Measurements from ENCODE around the gene TENM3. TPM values are rescaled to one million over a fixed set of nuclear protein-coding genes. Genes with fewer than 3 reads are reported as not detected.

The TENM3 gene
- total RNA-seq, 4 donors from 2014 or later = 19.7 to 47.2 (median 33.0) TPM

- DNase-seq (ENCODE audit: low spot score) (no peak), ATAC-seq (ENCODE audit: low FRiP score) (no peak)
- no peak for TF ChIP-seq CTCF (IDR thresholded peaks at IDR 0.05)
Measured at GRCh38 chr4:182294451-182294850, 51.2 kb downstream of the TENM3 start.

- TF ChIP-seq CTCF (IDR thresholded peaks at IDR 0.05) = no peak
- DNase-seq (ENCODE audit: low spot score) (no peak), ATAC-seq (ENCODE audit: low FRiP score) (no peak)
Measured at GRCh38 chr4:182297659-182298058, 54.5 kb downstream of the TENM3 start.

- no peak for DNase-seq (ENCODE audit: low spot score)
Measured at GRCh38 chr4:182301736-182302135, 58.5 kb downstream of the TENM3 start.

GRCh38 chr4:182303847-182304246 is 60.6 kb downstream of the TENM3 start:
- no peak for DNase-seq (ENCODE audit: low spot score)
- ATAC-seq (ENCODE audit: low FRiP score) = no peak
- no peak for TF ChIP-seq CTCF (IDR thresholded peaks at IDR 0.05)

More at GRCh38 chr4:182301736-182302135, 58.5 kb downstream of the TENM3 start:
- no peak for TF ChIP-seq CTCF (IDR thresholded peaks at IDR 0.05)
- no peak for ATAC-seq (ENCODE audit: low FRiP score)

- no peak for TF ChIP-seq CTCF (IDR thresholded peaks at IDR 0.05)
- no peak for ATAC-seq (ENCODE audit: low FRiP score)
- no peak for DNase-seq (ENCODE audit: low spot score)
Measured at GRCh38 chr4:182306792-182307507, 63.7 kb downstream of the TENM3 start.

GRCh38 chr4:182307746-182308145 is 64.5 kb downstream of the TENM3 start:
- ATAC-seq (ENCODE audit: low FRiP score) = no peak
- no peak for DNase-seq (ENCODE audit: low spot score)
- TF ChIP-seq CTCF (IDR thresholded peaks at IDR 0.05) = no peak

GRCh38 chr4:182309877-182310276 is 66.7 kb downstream of the TENM3 start:
- ATAC-seq (ENCODE audit: low FRiP score) = no peak

More at GRCh38 chr4:182309877-182310276, 66.7 kb downstream of the TENM3 start:
- no peak for TF ChIP-seq CTCF (IDR thresholded peaks at IDR 0.05)
- no peak for DNase-seq (ENCODE audit: low spot score)

All from omental fat pad (tissue), 4 donors.